Stomach (tissue), 4 donors: Measurements from ENCODE around the gene FEV.

Source experiments
- CTCF ChIP-seq, 7 experiments: fragments of 450-650 bp in 4 of 7; fragments of 200-600 bp in 3 of 7; sonication (generic) in 3 of 7; IDR thresholded peaks; one replicate each; pipeline ENCODE4 v1.5.1; 2016 to 2019; ENCODE audit warnings: antibody characterized with exemption in 7 of 7, control low read depth in 2 of 7, mild to moderate bottlenecking in 1 of 7
- EP300 ChIP-seq: sonication (generic); formaldehyde crosslinking; IDR thresholded peaks from one replicate; pipeline ENCODE4 v1.6.1; 2017; ENCODE audit warnings: antibody characterized with exemption
- POLR2A ChIP-seq, 4 donors: fragments of 450-650 bp; IDR thresholded peaks; one replicate each; pipeline ENCODE4 v1.6.1; 2016; ENCODE audit warnings: antibody characterized with exemption in 4 of 4, control low read depth in 2 of 4, mild to moderate bottlenecking in 1 of 4, moderate library complexity in 1 of 4
- POLR2AphosphoS5 ChIP-seq, 3 donors: sonication (generic); formaldehyde crosslinking; IDR thresholded peaks; one replicate each; pipeline ENCODE4 v1.6.1; 2016; ENCODE audit warnings: antibody characterized with exemption in 3 of 3

GRCh38 chr2:218992196-218992595 lies 7.2 kb upstream of the FEV start:
- TF ChIP-seq POLR2A (IDR thresholded peaks at IDR 0.05) (no peak), CTCF (IDR thresholded peaks at IDR 0.05) (no peak), EP300 (no peak), POLR2AphosphoS5 (IDR thresholded peaks at IDR 0.05) (no peak)
